Stimulated activated CD4-positive, alpha-beta T cell treated with anti-CD3 and anti-CD28 coated beads, Interleukin-1b, Interleukin-23, amount 100 ng/mL, for 4 hours (primary cell): ENCODE results near the gene MNAT1.
"Not testable (repeated sequence)": the region's sequence is repeated elsewhere in the genome, so short reads cannot be mapped to it uniquely, and the experiment has no call there.

Experiments
- DNase-seq, 2 donors: peaks; one replicate each; pipeline ENCODE4 v3.0.0-alpha.2; 2020; ENCODE audit warnings: low read depth in 2 of 2

The MNAT1 gene

GRCh38 chr14:60734465-60735242 lies at the start of gene MNAT1:
Gene MNAT1 (plus strand): TSS chr14:60734761. CDS start chr14:60734863, 102 bp downstream.
- peak; percentile 67 to 71 for DNase-seq

GRCh38 chr14:60686865-60687264 lies 47.7 kb upstream of the MNAT1 start:
- no peak for DNase-seq

GRCh38 chr14:60691383-60692113 lies 43.0 kb upstream of the MNAT1 start:
- no peak for DNase-seq

- DNase-seq: no peak
Observed at GRCh38 chr14:60695327-60695726, 39.2 kb upstream of the MNAT1 start.

- DNase-seq: no peak
Observed at GRCh38 chr14:60700598-60700997, 34.0 kb upstream of the MNAT1 start.

- no peak for DNase-seq
Observed at GRCh38 chr14:60705100-60705499, 29.5 kb upstream of the MNAT1 start.

- no peak for DNase-seq
Observed at GRCh38 chr14:60707858-60708257, 26.7 kb upstream of the MNAT1 start.

GRCh38 chr14:60710494-60710893 lies 24.1 kb upstream of the MNAT1 start:
- no peak for DNase-seq

- DNase-seq: no peak
Observed at GRCh38 chr14:60713513-60713912, 21.0 kb upstream of the MNAT1 start.

GRCh38 chr14:60720391-60720790 lies 14.2 kb upstream of the MNAT1 start:
- no peak for DNase-seq

GRCh38 chr14:60720962-60721325 lies 13.6 kb upstream of the MNAT1 start:
- no peak for DNase-seq

GRCh38 chr14:60721326-60722106 lies 13.0 kb upstream of the MNAT1 start:
- DNase-seq: peak; percentile 62 to 64

GRCh38 chr14:60722107-60722356 lies 12.5 kb upstream of the MNAT1 start:
- DNase-seq: no peak

GRCh38 chr14:60722357-60723115 lies 12.0 kb upstream of the MNAT1 start:
- DNase-seq: no peak

GRCh38 chr14:60723116-60723906 lies 11.2 kb upstream of the MNAT1 start:
- DNase-seq: no peak

GRCh38 chr14:60723907-60724618 lies 10.5 kb upstream of the MNAT1 start, which contains the start of gene SIX4:
Gene SIX4 (minus strand): TSS chr14:60724351. CDS start chr14:60724074, 277 bp downstream.
- DNase-seq: no peak

- DNase-seq: not testable (repeated sequence)
Observed at GRCh38 chr14:60731291-60731690, 3.3 kb upstream of the MNAT1 start.

- DNase-seq: no peak
Observed at GRCh38 chr14:60732840-60733483, 1.6 kb upstream of the MNAT1 start.

- no peak for DNase-seq
Observed at GRCh38 chr14:60735416-60735815, 855 bp downstream of the MNAT1 start.

GRCh38 chr14:60736494-60736893 lies 1.9 kb downstream of the MNAT1 start:
- DNase-seq: no peak
